Measurements from ENCODE around the gene KRTAP10-5.

DNA sequence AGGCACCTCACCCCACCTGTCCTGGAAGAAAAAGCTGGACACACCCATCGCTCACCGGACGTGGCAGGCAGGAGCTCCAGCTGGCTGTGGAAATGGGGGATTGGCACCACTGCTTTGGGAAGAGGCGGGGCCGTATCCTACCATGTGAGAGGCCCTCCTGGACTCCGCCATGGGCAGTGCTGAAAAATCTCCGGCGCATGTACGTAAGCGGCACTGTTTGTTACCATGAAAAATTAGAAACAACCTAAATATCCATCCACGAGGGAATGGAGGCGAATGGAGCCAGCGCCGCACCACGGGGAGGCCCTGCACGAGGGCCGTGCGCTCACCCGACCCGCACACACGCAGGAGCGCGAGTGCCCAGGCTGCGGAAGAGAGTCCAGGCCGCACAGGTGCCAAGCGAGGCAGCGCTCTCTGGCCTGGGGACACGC lies 34.6 kb upstream of the KRTAP10-5 start:
- TF ChIP-seq, protein P1, sequence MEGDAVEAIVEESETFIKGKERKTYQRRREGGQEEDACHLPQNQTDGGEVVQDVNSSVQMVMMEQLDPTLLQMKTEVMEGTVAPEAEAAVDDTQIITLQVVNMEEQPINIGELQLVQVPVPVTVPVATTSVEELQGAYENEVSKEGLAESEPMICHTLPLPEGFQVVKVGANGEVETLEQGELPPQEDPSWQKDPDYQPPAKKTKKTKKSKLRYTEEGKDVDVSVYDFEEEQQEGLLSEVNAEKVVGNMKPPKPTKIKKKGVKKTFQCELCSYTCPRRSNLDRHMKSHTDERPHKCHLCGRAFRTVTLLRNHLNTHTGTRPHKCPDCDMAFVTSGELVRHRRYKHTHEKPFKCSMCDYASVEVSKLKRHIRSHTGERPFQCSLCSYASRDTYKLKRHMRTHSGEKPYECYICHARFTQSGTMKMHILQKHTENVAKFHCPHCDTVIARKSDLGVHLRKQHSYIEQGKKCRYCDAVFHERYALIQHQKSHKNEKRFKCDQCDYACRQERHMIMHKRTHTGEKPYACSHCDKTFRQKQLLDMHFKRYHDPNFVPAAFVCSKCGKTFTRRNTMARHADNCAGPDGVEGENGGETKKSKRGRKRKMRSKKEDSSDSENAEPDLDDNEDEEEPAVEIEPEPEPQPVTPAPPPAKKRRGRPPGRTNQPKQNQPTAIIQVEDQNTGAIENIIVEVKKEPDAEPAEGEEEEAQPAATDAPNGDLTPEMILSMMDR (IDR thresholded peaks at IDR 0.05) = no peak
- no peak for TF ChIP-seq POLR2A (IDR thresholded peaks at IDR 0.05)
- TF ChIP-seq EP300 (IDR thresholded peaks at IDR 0.05) = no peak

All from tibial nerve (tissue), 4 donors.